Psoas muscle (tissue), 8 donors: ENCODE measurements around the gene ACSL4. TPM values are rescaled to one million over a fixed set of nuclear protein-coding genes. Genes with fewer than 3 reads are reported as not detected.

Experiments used
- ATAC-seq, 4 donors: fragments of 200-7000 bp; cut with Tn5 transposase; one replicate each; pipeline ENCODE4 v1.9.1; 2020; ENCODE audit warnings: moderate library complexity in 3 of 4, mild to moderate bottlenecking in 2 of 4
- DNase-seq, 2 donors: peaks; one replicate each; pipeline ENCODE4 v3.0.0-alpha.2; 2020
- H3K27ac ChIP-seq: fragments of 200-600 bp; one replicate; pipeline ENCODE4 v1.8.0; 2022
- H3K27me3 ChIP-seq, 3 donors: fragments of 200-600 bp in 1 of 3; one replicate each; pipeline versions ENCODE4 v1.6.1 to v1.8.0; 2013 to 2022; ENCODE audit warnings: low read length in 2 of 3, mild to moderate bottlenecking in 2 of 3, moderate library complexity in 1 of 3; ENCODE audit not compliant: insufficient read depth in 3 of 3
- H3K36me3 ChIP-seq, 2 donors: fragments of 200-600 bp in 1 of 2; one replicate each; pipeline versions ENCODE4 v1.6.1 to v1.8.0; 2013 to 2022; ENCODE audit warnings: low read depth in 1 of 2, mild to moderate bottlenecking in 1 of 2, moderate library complexity in 1 of 2; ENCODE audit not compliant: insufficient read depth in 1 of 2
- H3K4me1 ChIP-seq: fragments of 200-600 bp; one replicate; pipeline ENCODE4 v1.8.0; 2022
- H3K4me3 ChIP-seq: fragments of 200-600 bp; one replicate; pipeline ENCODE4 v1.8.0; 2022; ENCODE audit warnings: mild to moderate bottlenecking
- H3K9me3 ChIP-seq: fragments of 200-600 bp; one replicate; pipeline ENCODE4 v1.8.0; 2022
- WGBS, 3 donors: extraction: QIAGEN DNeasy Blood & Tissue Kit; methylation state at CpG; one replicate each; pipeline versions ENCODE4 v1.1.6 to v1.1.7; 2013; 5-methylcytosine and 5-hydroxymethylcytosine counted together
- intact Hi-C, 2 donors: fragments of 100-400 bp; cut with DNase I; formaldehyde crosslinking; loops; one replicate each; pipeline versions ENCODE4 v1.11.0 to v1.14.2; 2022
- polyA plus RNA-seq, 3 donors: library from polyadenylated mRNA; stranded (reverse); fragments of 200-250 nt; gene quantifications; one replicate each; pipeline ENCODE4 v1.2.3, GENCODE V29; 2013
- total RNA-seq, 4 donors: library from RNA; stranded (reverse); fragmentation: NEBNext Ultra II Directional in 2 of 4; extraction: Animal tissue kit (Norgen Biotek cat#: 25700) in 2 of 4; gene quantifications; one replicate each; pipeline versions ENCODE4 v1.2.1 to v1.2.4, GENCODE V29; 2021 to 2023
- TF ChIP-seq, protein P1 (sequence below): fragments of 200-600 bp; IDR thresholded peaks from one replicate; pipeline ENCODE4 v1.8.0; 2022; ENCODE audit warnings: antibody characterized with exemption
- donor health status: healthy with polysubstance abuse.
- donor health status: DM: no; HTN: no; CAD: no; lungs with moderate emphysema.
- donor health status: Bipolar disorder and iron deficiency.
- donor health status: healthy.
- donor health status: DM: yes; HTN: yes; CAD: no.
- donor health status: DM: no; HTN: no; CAD: no.
- donor health status: DM: no; HTN: no; CAD: no.
- donor health status: DM: yes; HTN: yes; CAD: no.

The ACSL4 gene
- total and polyA plus RNA-seq, 7 donors: 16.4 to 36.0 (median 20.5) TPM

DNA sequence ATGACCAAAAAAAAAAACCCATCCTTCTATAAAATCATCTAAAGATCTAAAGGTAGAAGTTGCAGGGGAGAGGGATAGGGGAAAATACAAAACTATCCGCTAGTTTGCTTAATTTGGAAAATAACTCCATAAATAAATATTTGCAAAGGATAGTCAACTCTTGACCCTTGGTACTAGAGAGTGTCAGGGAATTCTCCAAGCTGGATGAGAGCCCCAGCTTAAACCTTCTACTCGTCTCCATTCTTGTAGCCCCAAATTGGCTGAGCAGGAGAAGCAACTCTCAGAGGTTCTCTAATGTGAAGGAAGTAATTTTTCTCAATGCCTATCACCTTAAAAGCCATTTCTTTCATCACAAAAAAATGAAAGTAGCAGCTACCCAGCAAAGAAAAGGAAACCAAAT, 35.2 kb downstream of the ACSL4 start:
- ATAC-seq: no peak

DNA sequence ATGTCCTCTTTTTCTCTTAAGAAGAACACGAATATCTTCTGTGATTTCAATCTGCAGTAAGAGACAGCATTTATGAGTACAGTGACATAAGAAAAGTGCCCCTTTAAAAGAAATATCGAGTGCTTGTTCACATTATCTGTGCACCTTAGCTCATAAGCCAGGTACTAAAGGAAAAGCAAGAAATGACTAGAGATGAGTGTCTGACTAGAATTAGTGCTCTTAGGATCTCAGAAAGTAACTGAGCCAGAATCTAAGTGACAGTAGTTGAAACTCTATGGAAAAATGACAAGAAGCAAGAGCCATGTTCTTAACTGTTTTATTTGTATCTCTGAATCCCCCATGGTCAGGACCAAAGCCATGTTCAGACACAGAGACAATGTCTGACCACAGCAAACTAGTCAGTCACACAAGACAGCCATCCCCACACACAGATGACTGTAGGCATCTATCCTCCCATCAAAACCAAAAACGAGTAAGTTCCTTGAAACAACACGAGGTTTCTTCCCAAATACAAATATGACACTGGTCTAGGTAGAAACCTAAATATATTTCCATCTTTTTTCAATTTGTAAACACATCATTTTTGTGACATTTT, 36.8 kb downstream of the ACSL4 start:
- DNase-seq (no peak), ATAC-seq (no peak)
- TF ChIP-seq, protein P1, sequence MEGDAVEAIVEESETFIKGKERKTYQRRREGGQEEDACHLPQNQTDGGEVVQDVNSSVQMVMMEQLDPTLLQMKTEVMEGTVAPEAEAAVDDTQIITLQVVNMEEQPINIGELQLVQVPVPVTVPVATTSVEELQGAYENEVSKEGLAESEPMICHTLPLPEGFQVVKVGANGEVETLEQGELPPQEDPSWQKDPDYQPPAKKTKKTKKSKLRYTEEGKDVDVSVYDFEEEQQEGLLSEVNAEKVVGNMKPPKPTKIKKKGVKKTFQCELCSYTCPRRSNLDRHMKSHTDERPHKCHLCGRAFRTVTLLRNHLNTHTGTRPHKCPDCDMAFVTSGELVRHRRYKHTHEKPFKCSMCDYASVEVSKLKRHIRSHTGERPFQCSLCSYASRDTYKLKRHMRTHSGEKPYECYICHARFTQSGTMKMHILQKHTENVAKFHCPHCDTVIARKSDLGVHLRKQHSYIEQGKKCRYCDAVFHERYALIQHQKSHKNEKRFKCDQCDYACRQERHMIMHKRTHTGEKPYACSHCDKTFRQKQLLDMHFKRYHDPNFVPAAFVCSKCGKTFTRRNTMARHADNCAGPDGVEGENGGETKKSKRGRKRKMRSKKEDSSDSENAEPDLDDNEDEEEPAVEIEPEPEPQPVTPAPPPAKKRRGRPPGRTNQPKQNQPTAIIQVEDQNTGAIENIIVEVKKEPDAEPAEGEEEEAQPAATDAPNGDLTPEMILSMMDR: no peak
- Histone ChIP-seq H3K27me3 (peaks cover 0 to 8% (median 0%) of the 10 kb centered on the region in 3 donors), H3K27ac (no peak overlapping the region), H3K4me3 (no peak overlapping the region), H3K4me1 (no peaks in the 10 kb centered on the region), H3K9me3 (no peaks in the 10 kb centered on the region), H3K36me3 (no peaks in the 10 kb centered on the region)
- WGBS, 3 donors: 60 to 95% (median 89%) methylated on average over 4 of the region's 4 CpGs
- intact Hi-C loops: no loop called here

More for the DNA sequence above, 35.2 kb downstream of the ACSL4 start:
- no peak overlapping the region for H3K27ac ChIP-seq
- intact Hi-C loops: no loop called here
- H3K4me3 ChIP-seq: no peak overlapping the region
- peaks cover 0 to 3% (median 0%) of the 10 kb centered on the region in 3 donors for H3K27me3 ChIP-seq
- H3K9me3 ChIP-seq: no peaks in the 10 kb centered on the region
- H3K4me1 ChIP-seq: no peaks in the 10 kb centered on the region
- H3K36me3 ChIP-seq: no peaks in the 10 kb centered on the region
- TF ChIP-seq, protein P1: no peak
- DNase-seq: no peak
- WGBS, 3 donors: 54 to 83% (median 68%) methylated on average over 2 of the region's 2 CpGs

DNA sequence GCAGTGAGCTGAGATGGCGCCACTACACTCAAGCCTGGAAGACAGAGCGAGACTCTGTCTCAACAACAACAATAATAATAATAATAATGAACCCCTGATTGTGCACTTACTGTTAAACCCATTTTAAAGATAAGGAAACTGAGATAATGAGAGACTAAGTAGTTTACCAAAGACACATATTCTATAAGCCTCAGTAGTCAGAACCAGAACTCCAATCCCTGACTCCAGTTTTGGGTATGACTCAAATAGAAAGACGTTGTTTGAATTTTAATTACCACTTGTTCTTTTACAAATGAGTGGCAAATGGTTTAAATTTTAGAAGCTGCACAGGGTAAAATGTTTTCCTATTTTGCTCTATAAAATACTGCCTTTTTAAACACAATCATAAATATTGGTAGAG, 37.4 kb downstream of the ACSL4 start:
- H3K9me3 ChIP-seq: no peaks in the 10 kb centered on the region
- no peaks in the 10 kb centered on the region for H3K4me1 ChIP-seq
- intact Hi-C loops: no loop called here
- no peak for ATAC-seq
- H3K4me3 ChIP-seq: no peak overlapping the region
- 78 to 98% (median 98%) methylated on average over 3 of the region's 3 CpGs for WGBS, 3 donors
- no peaks in the 10 kb centered on the region for H3K36me3 ChIP-seq
- no peak overlapping the region for H3K27ac ChIP-seq
- TF ChIP-seq, protein P1: no peak
- no peak for DNase-seq
- H3K27me3 ChIP-seq: peaks cover 0 to 8% (median 0%) of the 10 kb centered on the region in 3 donors

DNA sequence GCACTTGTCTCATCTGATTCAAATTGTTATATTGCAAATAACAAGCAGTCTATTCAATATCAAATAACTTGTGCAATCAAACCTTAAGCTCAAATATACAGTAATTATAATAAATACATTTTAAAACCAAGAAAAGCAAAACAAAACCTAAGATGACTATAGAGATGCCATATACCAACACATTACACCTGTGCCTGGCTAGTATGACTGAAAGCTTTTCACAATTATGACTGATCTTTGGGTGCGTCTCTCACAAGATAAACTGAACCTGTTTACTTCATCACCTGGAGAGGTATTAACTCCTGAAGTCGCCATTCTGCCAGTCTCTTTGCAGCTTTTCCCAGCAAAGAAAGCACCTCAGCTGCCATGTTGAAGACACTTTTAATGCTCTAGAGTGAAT, 41.3 kb downstream of the ACSL4 start:
- Histone ChIP-seq H3K27me3 (peaks cover 0 to 16% (median 0%) of the 10 kb centered on the region in 3 donors), H3K4me1 (no peaks in the 10 kb centered on the region), H3K4me3 (no peak overlapping the region), H3K36me3 (no peaks in the 10 kb centered on the region), H3K9me3 (no peaks in the 10 kb centered on the region), H3K27ac (no peak overlapping the region)
- ATAC-seq: no peak
- WGBS, 3 donors: 62 to 100% (median 97%) methylated on average over 2 of the region's 2 CpGs
- intact Hi-C loops: no loop called here
- TF ChIP-seq, protein P1: no peak
- no peak for DNase-seq

DNA sequence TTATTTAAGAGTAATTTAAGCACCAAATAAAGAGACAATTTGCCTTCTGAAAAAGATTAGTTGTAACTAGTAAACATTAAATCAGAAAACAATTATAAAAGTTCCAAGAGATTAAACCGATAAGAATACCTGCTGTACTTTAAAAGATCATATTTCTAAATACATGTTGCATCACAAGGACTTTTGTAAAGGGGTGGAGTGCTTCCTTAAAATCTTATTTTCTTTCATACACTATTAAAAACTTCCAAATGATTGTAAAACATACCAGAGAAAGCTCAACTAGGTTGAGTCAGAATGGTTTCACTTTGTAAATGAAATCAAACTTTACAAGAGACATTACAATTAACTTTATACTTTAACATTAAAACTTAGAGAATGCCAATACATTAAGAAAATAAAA, 41.8 kb downstream of the ACSL4 start:
- no peaks in the 10 kb centered on the region for H3K9me3 ChIP-seq
- H3K27me3 ChIP-seq: peaks cover 0 to 16% (median 0%) of the 10 kb centered on the region in 3 donors
- ATAC-seq: no peak
- WGBS, 3 donors: 49 to 73% (median 62%) methylated on average over 1 of the region's 1 CpG
- DNase-seq: no peak
- TF ChIP-seq, protein P1: no peak
- H3K4me1 ChIP-seq: no peaks in the 10 kb centered on the region
- H3K27ac ChIP-seq: no peak overlapping the region
- H3K36me3 ChIP-seq: no peaks in the 10 kb centered on the region
- intact Hi-C loops: no loop called here
- H3K4me3 ChIP-seq: no peak overlapping the region
